ENCODE results near the gene CTPS2.
"Not testable (repeated sequence)": the region's sequence is repeated elsewhere in the genome, so short reads cannot be mapped to it uniquely, and the experiment has no call there.

The CTPS2 gene

DNA sequence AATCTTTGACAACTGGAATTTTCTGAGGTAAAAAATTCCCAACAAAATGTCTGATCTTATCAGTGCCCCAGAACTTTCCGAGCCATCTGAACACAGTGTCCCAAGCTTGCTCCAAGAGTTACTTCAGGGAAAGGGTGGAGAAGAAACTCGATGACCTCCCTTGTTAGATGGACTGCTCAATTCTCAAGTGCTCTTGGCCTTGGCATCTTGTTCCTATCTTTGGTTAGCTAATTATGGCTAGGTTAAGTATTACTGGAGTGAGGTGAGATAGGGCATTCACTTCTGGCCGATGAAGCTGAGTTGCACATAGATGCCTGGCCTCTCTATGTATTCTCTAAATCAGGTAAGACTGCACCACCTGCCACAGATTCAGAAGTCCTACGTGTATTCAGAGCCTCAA, 71.6 kb downstream of the CTPS2 start:
- H3K27ac ChIP-seq (ENCODE audit: low read depth, low read length): no peak overlapping the region
- H3K4me1 ChIP-seq (ENCODE audit: control insufficient read depth, insufficient read depth, low read length): no peaks in the 10 kb centered on the region
- H3K4me3 ChIP-seq (ENCODE audit: low read length): no peak overlapping the region
- H3K9ac ChIP-seq (ENCODE audit: low read length): no peak overlapping the region
- H3K27me3 ChIP-seq (ENCODE audit: control insufficient read depth, insufficient read depth, low read length): no peaks in the 10 kb centered on the region
- no peaks in the 10 kb centered on the region for H3K36me3 ChIP-seq (ENCODE audit: control insufficient read depth, insufficient read depth, low read length)

DNA sequence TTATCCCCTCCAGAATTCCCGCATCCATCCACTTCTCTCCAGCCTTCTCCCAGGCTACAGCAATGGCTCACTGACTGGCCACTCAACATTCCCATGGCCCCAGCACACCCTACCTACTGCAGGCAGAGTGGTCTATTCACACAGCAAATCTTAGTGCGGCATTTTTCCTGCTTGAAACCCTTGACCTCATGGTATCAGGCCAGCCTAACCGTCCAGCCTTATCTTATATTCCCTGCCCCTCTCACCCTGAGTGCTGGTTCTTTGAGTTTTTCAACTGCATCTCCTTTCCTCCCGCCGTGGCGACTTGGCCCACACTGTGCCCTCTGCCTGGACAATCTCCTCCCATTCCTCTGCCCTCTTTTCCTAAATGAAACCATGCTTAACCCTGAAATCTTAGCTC, 72.5 kb downstream of the CTPS2 start:
- Histone ChIP-seq H3K4me1 (ENCODE audit: control insufficient read depth, insufficient read depth, low read length) (no peaks in the 10 kb centered on the region), H3K27ac (ENCODE audit: low read depth, low read length) (no peak overlapping the region), H3K9ac (ENCODE audit: low read length) (no peak overlapping the region), H3K27me3 (ENCODE audit: control insufficient read depth, insufficient read depth, low read length) (no peaks in the 10 kb centered on the region), H3K4me3 (ENCODE audit: low read length) (no peak overlapping the region), H3K36me3 (ENCODE audit: control insufficient read depth, insufficient read depth, low read length) (no peaks in the 10 kb centered on the region)

DNA sequence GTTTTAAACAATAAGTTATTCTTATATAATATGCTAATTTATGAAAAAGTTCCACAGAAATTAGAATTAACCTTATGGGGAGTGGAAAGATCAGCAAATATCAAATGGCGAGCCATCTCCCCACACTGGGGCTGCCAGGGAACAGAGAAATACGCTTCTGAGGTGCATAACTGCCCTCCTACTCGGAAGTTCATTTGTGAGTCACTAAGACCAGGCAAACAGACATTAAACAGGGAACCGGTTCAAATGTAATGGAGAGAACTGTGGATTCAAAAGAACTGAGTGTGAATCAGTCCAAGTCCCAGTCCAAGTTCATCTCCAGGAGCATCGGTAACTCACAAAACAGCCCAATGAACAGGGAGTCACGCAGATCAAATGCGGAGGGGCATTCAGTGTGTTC, 73.9 kb downstream of the CTPS2 start:
- H3K4me3 ChIP-seq (ENCODE audit: low read length): no peak overlapping the region
- no peaks in the 10 kb centered on the region for H3K27me3 ChIP-seq (ENCODE audit: control insufficient read depth, insufficient read depth, low read length)
- H3K36me3 ChIP-seq (ENCODE audit: control insufficient read depth, insufficient read depth, low read length): no peaks in the 10 kb centered on the region
- no peak overlapping the region for H3K9ac ChIP-seq (ENCODE audit: low read length)
- H3K27ac ChIP-seq (ENCODE audit: low read depth, low read length): no peak overlapping the region
- no peaks in the 10 kb centered on the region for H3K4me1 ChIP-seq (ENCODE audit: control insufficient read depth, insufficient read depth, low read length)

DNA sequence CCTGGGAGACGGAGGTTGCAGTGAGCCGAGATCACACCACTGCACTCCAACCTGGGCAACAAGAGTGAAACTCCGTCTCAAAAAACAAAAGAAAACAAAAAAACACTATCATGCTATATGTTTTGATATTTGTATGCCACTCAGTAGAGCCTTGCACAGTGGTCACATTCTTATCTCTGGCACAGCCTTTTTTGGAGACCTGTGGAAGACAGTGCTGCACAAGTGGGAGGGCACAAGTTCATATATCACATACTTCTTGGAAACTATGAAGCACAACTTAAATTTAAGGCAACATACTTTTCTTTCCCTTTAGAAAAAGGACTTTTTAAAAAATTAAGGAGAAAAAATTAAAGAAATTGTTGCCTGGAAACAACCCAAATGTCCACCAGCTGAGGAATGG, 76.9 kb downstream of the CTPS2 start:
- H3K4me3 ChIP-seq (ENCODE audit: low read length): no peak overlapping the region
- H3K27ac ChIP-seq (ENCODE audit: low read depth, low read length): no peak overlapping the region
- H3K4me1 ChIP-seq (ENCODE audit: control insufficient read depth, insufficient read depth, low read length): no peaks in the 10 kb centered on the region
- no peak overlapping the region for H3K9ac ChIP-seq (ENCODE audit: low read length)
- no peaks in the 10 kb centered on the region for H3K36me3 ChIP-seq (ENCODE audit: control insufficient read depth, insufficient read depth, low read length)
- H3K27me3 ChIP-seq (ENCODE audit: control insufficient read depth, insufficient read depth, low read length): no peaks in the 10 kb centered on the region

DNA sequence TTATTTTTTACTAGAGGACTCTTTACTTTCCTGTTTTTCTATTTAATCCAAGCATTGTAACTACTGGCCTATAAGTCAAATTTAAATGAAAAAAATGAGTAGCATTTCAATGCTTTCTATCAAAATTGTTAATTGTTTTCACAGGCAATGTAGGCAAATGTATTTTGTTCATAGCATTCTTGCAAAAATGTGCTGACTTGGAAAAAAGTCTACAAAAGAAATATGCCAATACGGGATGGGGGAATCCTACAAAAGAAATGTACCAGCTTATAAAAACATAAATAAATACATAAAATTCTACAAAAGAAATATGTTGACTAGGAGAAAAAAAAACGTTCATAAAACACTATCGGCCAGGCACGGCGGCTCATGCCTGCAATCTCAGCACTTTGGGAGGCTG, 77.4 kb downstream of the CTPS2 start:
- no peak overlapping the region for H3K27ac ChIP-seq (ENCODE audit: low read depth, low read length)
- H3K9ac ChIP-seq (ENCODE audit: low read length): no peak overlapping the region
- no peaks in the 10 kb centered on the region for H3K27me3 ChIP-seq (ENCODE audit: control insufficient read depth, insufficient read depth, low read length)
- H3K4me1 ChIP-seq (ENCODE audit: control insufficient read depth, insufficient read depth, low read length): no peaks in the 10 kb centered on the region
- H3K36me3 ChIP-seq (ENCODE audit: control insufficient read depth, insufficient read depth, low read length): no peaks in the 10 kb centered on the region
- no peak overlapping the region for H3K4me3 ChIP-seq (ENCODE audit: low read length)

DNA sequence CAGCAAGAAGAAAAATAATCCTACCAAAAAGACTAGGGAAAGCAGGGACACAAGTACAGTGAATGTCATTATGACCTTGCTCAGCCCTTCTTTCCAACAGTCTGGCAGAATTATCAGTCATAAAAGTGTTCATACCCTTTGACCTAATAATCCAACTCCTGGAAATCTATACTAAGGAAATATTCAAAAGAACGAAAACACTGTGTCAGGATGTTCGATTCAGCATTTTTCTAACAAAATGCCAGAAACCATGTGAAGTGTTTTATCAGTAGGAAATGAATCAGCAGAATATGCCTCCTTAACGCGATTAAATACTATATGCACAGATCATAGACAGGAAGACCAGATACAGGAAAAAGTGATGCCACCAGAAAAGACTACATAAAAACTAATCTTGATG, 78.7 kb downstream of the CTPS2 start:
- Histone ChIP-seq H3K27me3 (ENCODE audit: control insufficient read depth, insufficient read depth, low read length) (no peaks in the 10 kb centered on the region), H3K4me3 (ENCODE audit: low read length) (no peak overlapping the region), H3K9ac (ENCODE audit: low read length) (no peak overlapping the region), H3K36me3 (ENCODE audit: control insufficient read depth, insufficient read depth, low read length) (no peaks in the 10 kb centered on the region), H3K4me1 (ENCODE audit: control insufficient read depth, insufficient read depth, low read length) (no peaks in the 10 kb centered on the region), H3K27ac (ENCODE audit: low read depth, low read length) (no peak overlapping the region)

DNA sequence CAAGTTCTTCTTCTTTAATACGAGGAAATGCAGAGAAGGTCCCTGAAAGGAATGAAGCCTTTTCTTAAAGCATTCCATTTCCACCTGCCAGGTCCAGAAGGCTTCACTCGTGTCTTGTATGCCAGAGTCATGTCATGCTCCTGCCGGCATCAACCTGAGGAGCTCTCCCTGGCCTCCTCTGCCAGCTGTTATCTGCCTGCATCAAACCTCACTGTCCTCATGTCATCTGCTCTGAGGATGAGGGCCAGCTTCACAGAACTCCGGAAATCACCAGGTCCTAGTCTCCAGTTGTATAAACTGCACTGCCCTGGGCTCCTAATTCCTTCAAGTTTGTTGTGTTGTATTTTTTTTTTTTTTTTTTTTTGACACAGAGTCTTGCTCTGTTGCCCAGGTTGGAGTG, 82.6 kb downstream of the CTPS2 start:
- H3K27me3 ChIP-seq (ENCODE audit: control insufficient read depth, insufficient read depth, low read length): no peaks in the 10 kb centered on the region
- H3K9ac ChIP-seq (ENCODE audit: low read length): no peak overlapping the region
- H3K36me3 ChIP-seq (ENCODE audit: control insufficient read depth, insufficient read depth, low read length): no peaks in the 10 kb centered on the region
- H3K4me1 ChIP-seq (ENCODE audit: control insufficient read depth, insufficient read depth, low read length): no peaks in the 10 kb centered on the region
- H3K4me3 ChIP-seq (ENCODE audit: low read length): no peak overlapping the region
- H3K27ac ChIP-seq (ENCODE audit: low read depth, low read length): no peak overlapping the region

DNA sequence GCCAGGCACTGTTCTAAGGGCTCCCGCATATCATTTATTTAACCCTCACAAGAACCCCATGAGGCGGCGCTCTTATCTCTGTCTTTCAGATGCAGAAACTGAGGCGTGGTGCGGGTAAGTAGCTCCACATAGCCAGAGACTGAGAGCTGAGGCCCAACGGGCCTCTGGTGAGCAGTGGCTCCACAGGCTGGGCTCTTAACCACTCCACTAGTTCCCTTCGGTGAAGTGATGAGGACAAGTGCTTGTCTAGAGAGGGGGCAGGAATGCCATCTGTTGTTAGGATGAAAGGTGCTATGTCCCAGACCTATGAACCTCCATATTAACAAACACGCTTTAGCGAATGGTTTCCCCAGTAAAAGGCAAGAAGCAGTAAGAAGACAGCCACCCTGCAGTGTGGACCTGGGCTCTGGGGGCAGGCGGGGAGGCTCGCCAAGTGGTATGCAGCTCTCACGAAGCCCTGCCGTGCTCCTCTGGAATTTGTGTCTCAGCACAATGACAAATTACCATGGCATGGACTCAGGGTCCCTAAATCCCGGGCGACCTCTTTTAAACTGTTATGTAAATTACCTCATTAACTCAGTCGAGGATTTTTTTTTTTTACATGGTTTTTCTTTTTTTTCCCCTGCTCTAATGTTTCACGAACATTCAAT, 83.4 kb downstream of the CTPS2 start:
- Histone ChIP-seq H3K36me3 (ENCODE audit: control insufficient read depth, insufficient read depth, low read length) (no peaks in the 10 kb centered on the region), H3K9ac (ENCODE audit: low read length) (no peak overlapping the region), H3K4me1 (ENCODE audit: control insufficient read depth, insufficient read depth, low read length) (no peaks in the 10 kb centered on the region), H3K4me3 (ENCODE audit: low read length) (no peak overlapping the region), H3K27ac (ENCODE audit: low read depth, low read length) (no peak overlapping the region), H3K27me3 (ENCODE audit: control insufficient read depth, insufficient read depth, low read length) (no peaks in the 10 kb centered on the region)

DNA sequence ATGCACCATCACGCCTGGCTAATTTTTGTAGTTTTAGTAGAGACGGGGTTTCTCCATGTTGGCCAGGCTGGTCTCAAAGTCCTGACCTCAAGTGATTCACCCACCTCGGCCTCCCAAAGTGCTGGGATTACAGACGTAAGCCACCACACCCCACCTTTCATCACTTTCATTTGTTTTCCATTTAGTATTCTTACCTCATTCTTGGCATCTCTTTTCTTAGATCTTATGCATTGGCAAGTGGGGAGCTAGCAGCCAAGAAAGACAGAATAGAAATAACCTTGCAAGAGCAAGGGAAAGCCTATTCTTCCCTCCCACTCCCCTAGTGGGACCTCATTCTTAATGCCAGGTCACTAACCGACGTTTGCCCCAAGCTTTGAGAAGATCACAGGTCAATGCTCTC, 84.0 kb downstream of the CTPS2 start:
- H3K27me3 ChIP-seq (ENCODE audit: control insufficient read depth, insufficient read depth, low read length); H3K36me3 ChIP-seq (ENCODE audit: control insufficient read depth, insufficient read depth, low read length); H3K27ac ChIP-seq (ENCODE audit: low read depth, low read length); H3K4me3 ChIP-seq (ENCODE audit: low read length); H3K4me1 ChIP-seq (ENCODE audit: control insufficient read depth, insufficient read depth, low read length); H3K9ac ChIP-seq (ENCODE audit: low read length): not testable (repeated sequence)

DNA sequence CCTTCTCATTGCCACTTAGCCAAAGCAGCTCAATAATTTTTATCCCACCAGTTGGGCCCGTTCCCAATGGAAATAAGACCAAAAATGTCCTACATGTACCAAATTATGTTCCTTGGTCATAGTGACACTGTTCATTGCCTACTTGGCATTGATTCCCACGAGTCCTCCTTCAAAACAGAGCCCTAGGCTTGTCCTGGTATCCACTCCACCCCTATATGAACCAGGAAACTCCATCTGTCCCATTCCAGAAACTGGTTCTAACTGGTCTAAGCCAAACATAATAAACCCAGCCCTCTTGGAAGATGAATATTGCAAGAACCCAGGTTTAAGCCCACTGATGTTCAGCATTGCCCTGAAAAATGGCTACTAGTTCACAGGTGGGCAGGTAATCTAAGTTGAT, 93.4 kb downstream of the CTPS2 start:
- H3K9ac ChIP-seq (ENCODE audit: low read length): no peak overlapping the region
- H3K27ac ChIP-seq (ENCODE audit: low read depth, low read length): no peak overlapping the region
- H3K4me1 ChIP-seq (ENCODE audit: control insufficient read depth, insufficient read depth, low read length): no peaks in the 10 kb centered on the region
- H3K4me3 ChIP-seq (ENCODE audit: low read length): no peak overlapping the region
- H3K36me3 ChIP-seq (ENCODE audit: control insufficient read depth, insufficient read depth, low read length): no peaks in the 10 kb centered on the region
- no peaks in the 10 kb centered on the region for H3K27me3 ChIP-seq (ENCODE audit: control insufficient read depth, insufficient read depth, low read length)

DNA sequence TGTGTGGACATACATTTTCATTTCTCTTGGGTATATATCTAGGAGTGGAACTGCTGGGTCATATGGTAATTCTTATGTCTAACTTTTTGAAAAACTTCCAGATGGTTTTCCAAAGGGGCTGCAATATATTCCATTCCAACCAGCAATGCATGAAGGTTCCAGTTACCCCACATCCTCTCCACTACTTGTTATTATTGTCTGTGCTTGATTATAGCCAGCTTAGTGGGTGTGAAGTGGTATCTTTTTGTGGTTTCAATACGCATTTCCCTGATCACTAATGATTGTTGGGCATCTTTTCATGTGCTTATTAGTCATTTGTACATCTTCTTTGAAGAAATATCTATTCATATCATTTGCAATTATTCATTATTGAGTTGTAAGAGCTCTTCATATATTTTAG, 94.0 kb downstream of the CTPS2 start:
- Histone ChIP-seq H3K27ac (ENCODE audit: low read depth, low read length) (no peak overlapping the region), H3K27me3 (ENCODE audit: control insufficient read depth, insufficient read depth, low read length) (no peaks in the 10 kb centered on the region), H3K4me3 (ENCODE audit: low read length) (no peak overlapping the region), H3K4me1 (ENCODE audit: control insufficient read depth, insufficient read depth, low read length) (no peaks in the 10 kb centered on the region), H3K9ac (ENCODE audit: low read length) (no peak overlapping the region), H3K36me3 (ENCODE audit: control insufficient read depth, insufficient read depth, low read length) (no peaks in the 10 kb centered on the region)

DNA sequence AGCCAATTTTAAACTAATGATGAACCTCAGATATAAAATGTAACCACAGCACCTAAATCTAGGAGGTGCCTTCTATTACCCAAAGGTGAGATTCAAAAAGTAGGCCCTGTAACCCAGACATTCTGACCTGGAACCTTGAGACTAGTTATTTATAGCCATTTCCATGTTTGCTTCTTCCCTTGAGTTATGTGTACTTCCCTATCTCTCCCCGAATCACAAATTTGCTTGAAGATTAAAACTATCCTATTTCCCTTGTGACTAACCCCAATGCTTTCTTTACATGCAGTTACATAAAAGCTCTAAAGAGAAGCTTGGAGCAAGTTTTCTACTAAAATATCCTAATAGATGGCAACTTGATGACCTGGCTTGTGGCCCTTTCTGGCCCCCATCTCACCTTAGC, 95.1 kb downstream of the CTPS2 start:
- no peak overlapping the region for H3K27ac ChIP-seq (ENCODE audit: low read depth, low read length)
- no peak overlapping the region for H3K9ac ChIP-seq (ENCODE audit: low read length)
- H3K4me3 ChIP-seq (ENCODE audit: low read length): no peak overlapping the region
- H3K4me1 ChIP-seq (ENCODE audit: control insufficient read depth, insufficient read depth, low read length): no peaks in the 10 kb centered on the region
- H3K36me3 ChIP-seq (ENCODE audit: control insufficient read depth, insufficient read depth, low read length): no peaks in the 10 kb centered on the region
- H3K27me3 ChIP-seq (ENCODE audit: control insufficient read depth, insufficient read depth, low read length): no peaks in the 10 kb centered on the region

DNA sequence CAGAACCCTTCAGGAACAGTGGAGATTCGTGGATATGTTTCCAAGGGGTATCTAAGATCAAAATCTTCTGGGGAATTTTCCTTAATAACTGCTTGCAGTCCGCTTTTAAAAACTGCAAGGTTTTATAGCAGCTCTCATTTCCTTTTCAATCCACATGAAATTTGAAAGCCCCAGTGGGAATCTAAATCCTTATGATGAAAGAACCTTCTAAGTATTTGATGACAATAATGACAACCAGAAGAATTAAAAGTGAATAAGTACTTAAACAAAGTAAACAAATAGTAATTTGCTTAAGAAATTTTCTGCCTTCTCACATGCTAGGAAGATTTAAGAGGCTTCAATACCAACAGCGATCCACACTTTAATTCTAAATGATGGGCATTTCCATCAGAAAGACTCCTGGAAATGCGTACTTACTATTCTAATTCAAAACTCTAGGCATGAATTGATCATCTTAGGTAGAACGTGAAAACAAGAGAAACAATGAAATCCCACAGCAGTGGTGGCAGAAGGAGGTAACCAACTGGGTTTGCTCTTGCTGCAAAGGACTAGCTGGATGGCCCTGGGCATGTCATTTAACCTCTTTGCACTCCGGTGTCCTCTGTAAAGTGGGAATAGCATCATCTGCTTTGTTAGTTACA, 100.1 kb downstream of the CTPS2 start:
- H3K4me1 ChIP-seq (ENCODE audit: control insufficient read depth, insufficient read depth, low read length): no peaks in the 10 kb centered on the region
- no peak overlapping the region for H3K27ac ChIP-seq (ENCODE audit: low read depth, low read length)

More for the DNA sequence above, 100.1 kb downstream of the CTPS2 start:
- Histone ChIP-seq H3K4me3 (ENCODE audit: low read length) (no peak overlapping the region), H3K36me3 (ENCODE audit: control insufficient read depth, insufficient read depth, low read length) (no peaks in the 10 kb centered on the region), H3K9ac (ENCODE audit: low read length) (no peak overlapping the region), H3K27me3 (ENCODE audit: control insufficient read depth, insufficient read depth, low read length) (no peaks in the 10 kb centered on the region)

All from rectal smooth muscle tissue (tissue), 1 donor.